ENCODE measurements around the gene KLHL15. TPM values are rescaled to one million over a fixed set of nuclear protein-coding genes. Genes with fewer than 3 reads are reported as not detected.

Gene KLHL15
- total RNA-seq, 1 donor from 2014 or later: 3.1 TPM

DNA sequence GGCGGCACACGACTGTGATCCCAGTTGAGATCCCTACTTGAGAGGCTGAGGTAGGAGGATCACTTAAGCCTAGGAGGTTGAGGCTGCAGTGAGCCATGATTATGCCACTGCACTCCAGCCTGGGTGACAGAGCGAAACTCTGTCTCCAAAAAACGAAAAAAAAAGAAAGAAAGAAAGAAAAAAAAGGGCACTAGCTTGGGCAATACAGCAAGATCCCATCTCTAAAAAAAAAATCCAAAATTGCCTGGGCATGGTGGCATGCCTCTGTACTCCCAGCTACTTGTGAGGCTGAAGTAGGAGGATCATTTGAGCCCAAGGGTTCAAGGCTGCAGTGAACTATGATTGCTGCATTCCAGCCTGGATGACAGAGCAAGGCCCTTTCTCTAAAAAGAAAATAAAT, 10.7 kb upstream of the KLHL15 start:
- no peak for DNase-seq (ENCODE audit: low spot score in 2 of 2)
- Histone ChIP-seq H3K27ac (no peak overlapping the region), H3K4me1 (no peaks in the 10 kb centered on the region), H3K9me3 (no peaks in the 10 kb centered on the region), H3K27me3 (no peaks in the 10 kb centered on the region), H3K36me3 (no peaks in the 10 kb centered on the region), H3K4me3 (no peak overlapping the region)
- TF ChIP-seq, protein P1, sequence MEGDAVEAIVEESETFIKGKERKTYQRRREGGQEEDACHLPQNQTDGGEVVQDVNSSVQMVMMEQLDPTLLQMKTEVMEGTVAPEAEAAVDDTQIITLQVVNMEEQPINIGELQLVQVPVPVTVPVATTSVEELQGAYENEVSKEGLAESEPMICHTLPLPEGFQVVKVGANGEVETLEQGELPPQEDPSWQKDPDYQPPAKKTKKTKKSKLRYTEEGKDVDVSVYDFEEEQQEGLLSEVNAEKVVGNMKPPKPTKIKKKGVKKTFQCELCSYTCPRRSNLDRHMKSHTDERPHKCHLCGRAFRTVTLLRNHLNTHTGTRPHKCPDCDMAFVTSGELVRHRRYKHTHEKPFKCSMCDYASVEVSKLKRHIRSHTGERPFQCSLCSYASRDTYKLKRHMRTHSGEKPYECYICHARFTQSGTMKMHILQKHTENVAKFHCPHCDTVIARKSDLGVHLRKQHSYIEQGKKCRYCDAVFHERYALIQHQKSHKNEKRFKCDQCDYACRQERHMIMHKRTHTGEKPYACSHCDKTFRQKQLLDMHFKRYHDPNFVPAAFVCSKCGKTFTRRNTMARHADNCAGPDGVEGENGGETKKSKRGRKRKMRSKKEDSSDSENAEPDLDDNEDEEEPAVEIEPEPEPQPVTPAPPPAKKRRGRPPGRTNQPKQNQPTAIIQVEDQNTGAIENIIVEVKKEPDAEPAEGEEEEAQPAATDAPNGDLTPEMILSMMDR (IDR thresholded peaks at IDR 0.05): no peak
- intact Hi-C loops (cut with DNase I): no loop called here

DNA sequence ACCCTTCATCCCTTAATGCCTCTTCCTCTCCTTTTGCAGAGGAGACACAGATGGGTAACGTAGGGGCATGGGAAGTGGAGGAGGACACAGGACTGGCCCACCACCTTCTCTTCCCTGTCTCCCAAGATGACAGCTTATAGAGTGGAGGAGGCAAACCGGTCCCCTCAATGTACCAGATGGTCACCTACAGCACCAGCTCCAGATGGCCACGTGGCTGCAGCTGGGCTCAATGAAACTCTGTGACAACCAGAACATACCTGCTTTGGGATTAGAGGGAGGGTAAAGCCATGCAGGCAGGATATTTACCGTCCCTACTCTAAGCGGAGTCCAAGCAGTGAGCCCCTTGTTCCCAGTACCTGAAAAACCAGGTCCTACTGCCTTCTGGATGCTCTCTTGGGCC, 7.5 kb upstream of the KLHL15 start:
- Histone ChIP-seq H3K36me3 (no peaks in the 10 kb centered on the region), H3K27me3 (no peaks in the 10 kb centered on the region), H3K27ac (no peak overlapping the region), H3K4me1 (no peaks in the 10 kb centered on the region), H3K4me3 (no peak overlapping the region), H3K9me3 (no peaks in the 10 kb centered on the region)
- TF ChIP-seq, protein P1 (IDR thresholded peaks at IDR 0.05): no peak
- no peak for DNase-seq (ENCODE audit: low spot score in 2 of 2)
- intact Hi-C loops (cut with DNase I): no loop called here

DNA sequence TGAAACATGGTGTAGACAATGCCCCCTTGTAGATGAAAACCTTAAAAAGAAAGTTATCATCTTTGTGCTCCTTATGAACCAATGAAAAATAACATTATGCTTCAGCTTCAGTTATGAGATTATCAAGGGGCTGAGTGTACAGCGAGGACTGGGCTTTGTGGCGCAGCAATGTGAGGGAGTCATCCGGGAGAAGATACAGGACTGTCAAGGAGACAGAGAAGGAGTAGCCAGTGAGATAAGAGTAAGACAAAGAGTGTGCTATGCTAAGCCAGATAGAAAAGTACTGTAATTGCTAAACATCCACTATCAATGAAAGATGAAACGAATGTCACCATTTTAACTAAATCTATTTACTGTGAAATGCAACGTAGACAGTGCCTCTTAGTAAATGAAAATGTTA, 3.6 kb upstream of the KLHL15 start:
- intact Hi-C loops (cut with DNase I): no loop called here
- DNase-seq (ENCODE audit: low spot score in 2 of 2): no peak
- TF ChIP-seq, protein P1 (IDR thresholded peaks at IDR 0.05): no peak
- no peak overlapping the region for H3K4me3 ChIP-seq
- no peak overlapping the region for H3K27ac ChIP-seq
- H3K4me1 ChIP-seq: no peaks in the 10 kb centered on the region
- H3K9me3 ChIP-seq: no peaks in the 10 kb centered on the region
- H3K27me3 ChIP-seq: no peaks in the 10 kb centered on the region
- H3K36me3 ChIP-seq: no peaks in the 10 kb centered on the region

DNA sequence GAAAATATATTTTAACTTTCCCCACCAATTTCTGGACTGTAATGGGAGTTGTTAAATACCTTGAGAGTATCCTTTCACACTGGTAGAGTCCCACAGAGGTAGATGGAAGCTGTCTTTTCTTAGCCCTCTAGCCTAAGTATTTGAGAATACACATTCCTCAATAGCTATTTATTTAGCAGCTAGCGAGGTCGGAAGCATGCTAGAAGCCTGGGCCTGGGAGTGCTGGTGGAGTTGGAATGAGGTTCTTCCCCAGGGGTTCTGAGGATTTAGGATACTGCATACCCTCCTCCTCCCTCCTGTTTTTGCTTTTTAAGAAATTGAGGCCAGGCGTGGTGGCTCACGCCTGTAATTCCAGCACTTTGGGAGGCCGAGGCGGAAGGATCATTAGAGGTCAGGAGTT, 999 bp upstream of the KLHL15 start:
- H3K9me3 ChIP-seq: no peaks in the 10 kb centered on the region
- TF ChIP-seq, protein P1 (IDR thresholded peaks at IDR 0.05): no peak
- no peak overlapping the region for H3K27ac ChIP-seq
- no peak overlapping the region for H3K4me3 ChIP-seq
- no peak for DNase-seq (ENCODE audit: low spot score in 2 of 2)
- intact Hi-C loops (cut with DNase I): loop anchor here (5.0 to 10.0 kb wide), 2 partner anchors 246 to 283 kb away; partner anchors contain the start of genes ACOT9 and SAT1
- no peaks in the 10 kb centered on the region for H3K27me3 ChIP-seq
- H3K4me1 ChIP-seq: no peaks in the 10 kb centered on the region
- no peaks in the 10 kb centered on the region for H3K36me3 ChIP-seq

DNA sequence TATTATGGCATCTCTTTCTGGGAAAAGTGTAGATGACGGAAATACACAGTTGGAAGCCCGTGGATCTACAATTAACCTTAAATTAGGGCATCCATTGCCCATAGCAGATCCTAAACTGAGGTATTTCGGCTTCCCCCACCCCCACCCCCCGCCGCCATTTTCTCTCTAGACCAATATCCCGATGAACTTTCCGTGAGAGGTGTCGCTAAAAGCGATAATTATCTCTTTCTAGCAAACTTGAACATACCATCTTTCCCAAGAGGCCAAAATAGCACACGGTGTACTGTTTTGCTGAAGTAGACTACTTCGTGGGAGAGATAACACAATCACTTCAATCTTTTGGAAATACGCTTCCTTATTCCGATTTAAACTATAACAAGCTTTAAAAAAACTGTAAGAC, 554 bp downstream of the KLHL15 start:
- Histone ChIP-seq H3K27me3 (no peaks in the 10 kb centered on the region), H3K9me3 (no peaks in the 10 kb centered on the region), H3K4me1 (no peaks in the 10 kb centered on the region), H3K27ac (peak overlapping the region; percentile 93 to 96), H3K36me3 (no peaks in the 10 kb centered on the region), H3K4me3 (peak overlapping the region; percentile 75 to 94)
- TF ChIP-seq, protein P1 (IDR thresholded peaks at IDR 0.05): no peak
- intact Hi-C loops (cut with DNase I): loop anchor here (5.0 to 10.0 kb wide), 2 partner anchors 244 to 282 kb away; partner anchors contain the start of genes ACOT9 and SAT1
- no peak for DNase-seq (ENCODE audit: low spot score in 2 of 2)
